ENCODE results near the gene CHPF2. TPM values are rescaled to one million over a fixed set of nuclear protein-coding genes. Genes with fewer than 3 reads are reported as not detected.

The CHPF2 gene
- total and polyA plus RNA-seq, 2 of the 13 experiments (the other 11 are each of a cell fraction or from before 2014, with no cell fraction given): 15.4 to 21.5 TPM

GRCh38 chr7:151283302-151283701, 51.0 kb downstream of the CHPF2 start:
- no peaks in the 10 kb centered on the region for H4K20me1 ChIP-seq (ENCODE audit: insufficient read depth, low read length)
- no peak for DNase-seq (ENCODE audit: low spot score)
- 33% methylated on average over 2 of the region's 2 CpGs for WGBS (ENCODE audit: low lambda C conversion rate)
- no peak for TF ChIP-seq ZNF274 (CRISPR knock-in tag; IDR thresholded peaks at IDR 0.05)
- no peak for TF ChIP-seq FOXJ3 (CRISPR knock-in tag; IDR thresholded peaks at IDR 0.05; ENCODE audit: borderline replicate concordance)
- TF ChIP-seq LBX2 (CRISPR knock-in tag; IDR thresholded peaks at IDR 0.05; ENCODE audit: borderline replicate concordance): no peak
- no peak for TF ChIP-seq ZBTB7A (CRISPR knock-in tag; IDR thresholded peaks at IDR 0.05)
- TF ChIP-seq RFX3 (CRISPR knock-in tag; IDR thresholded peaks at IDR 0.05): no peak
- TF ChIP-seq ZSCAN9 (CRISPR knock-in tag; IDR thresholded peaks at IDR 0.05; ENCODE audit: borderline replicate concordance): no peak
- no peak for TF ChIP-seq KAT2B (IDR thresholded peaks at IDR 0.05; ENCODE audit: borderline replicate concordance, low read depth, low read length)
- no peak for TF ChIP-seq MYPOP (CRISPR knock-in tag; IDR thresholded peaks at IDR 0.05)
- TF ChIP-seq ZNF747 (CRISPR knock-in tag; IDR thresholded peaks at IDR 0.05; ENCODE audit: borderline replicate concordance): no peak
- TF ChIP-seq ZNF570 (CRISPR knock-in tag; IDR thresholded peaks at IDR 0.05; ENCODE audit: borderline replicate concordance): no peak
- TF ChIP-seq CREB3 (CRISPR knock-in tag; IDR thresholded peaks at IDR 0.05): no peak
- TF ChIP-seq, protein P1, sequence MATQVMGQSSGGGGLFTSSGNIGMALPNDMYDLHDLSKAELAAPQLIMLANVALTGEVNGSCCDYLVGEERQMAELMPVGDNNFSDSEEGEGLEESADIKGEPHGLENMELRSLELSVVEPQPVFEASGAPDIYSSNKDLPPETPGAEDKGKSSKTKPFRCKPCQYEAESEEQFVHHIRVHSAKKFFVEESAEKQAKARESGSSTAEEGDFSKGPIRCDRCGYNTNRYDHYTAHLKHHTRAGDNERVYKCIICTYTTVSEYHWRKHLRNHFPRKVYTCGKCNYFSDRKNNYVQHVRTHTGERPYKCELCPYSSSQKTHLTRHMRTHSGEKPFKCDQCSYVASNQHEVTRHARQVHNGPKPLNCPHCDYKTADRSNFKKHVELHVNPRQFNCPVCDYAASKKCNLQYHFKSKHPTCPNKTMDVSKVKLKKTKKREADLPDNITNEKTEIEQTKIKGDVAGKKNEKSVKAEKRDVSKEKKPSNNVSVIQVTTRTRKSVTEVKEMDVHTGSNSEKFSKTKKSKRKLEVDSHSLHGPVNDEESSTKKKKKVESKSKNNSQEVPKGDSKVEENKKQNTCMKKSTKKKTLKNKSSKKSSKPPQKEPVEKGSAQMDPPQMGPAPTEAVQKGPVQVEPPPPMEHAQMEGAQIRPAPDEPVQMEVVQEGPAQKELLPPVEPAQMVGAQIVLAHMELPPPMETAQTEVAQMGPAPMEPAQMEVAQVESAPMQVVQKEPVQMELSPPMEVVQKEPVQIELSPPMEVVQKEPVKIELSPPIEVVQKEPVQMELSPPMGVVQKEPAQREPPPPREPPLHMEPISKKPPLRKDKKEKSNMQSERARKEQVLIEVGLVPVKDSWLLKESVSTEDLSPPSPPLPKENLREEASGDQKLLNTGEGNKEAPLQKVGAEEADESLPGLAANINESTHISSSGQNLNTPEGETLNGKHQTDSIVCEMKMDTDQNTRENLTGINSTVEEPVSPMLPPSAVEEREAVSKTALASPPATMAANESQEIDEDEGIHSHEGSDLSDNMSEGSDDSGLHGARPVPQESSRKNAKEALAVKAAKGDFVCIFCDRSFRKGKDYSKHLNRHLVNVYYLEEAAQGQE (IDR thresholded peaks at IDR 0.05; ENCODE audit: borderline replicate concordance in 1 of 2, low read depth in 1 of 2, low read length in 2 of 2): no peak
- no peak for TF ChIP-seq ZSCAN12 (CRISPR knock-in tag; IDR thresholded peaks at IDR 0.05)
- TF ChIP-seq MTF1 (CRISPR knock-in tag; IDR thresholded peaks at IDR 0.05): no peak
- TF ChIP-seq ZNF615 (CRISPR knock-in tag; IDR thresholded peaks at IDR 0.05; ENCODE audit: borderline replicate concordance): no peak
- no peak for TF ChIP-seq TBX3 (IDR thresholded peaks at IDR 0.05; ENCODE audit: borderline replicate concordance)
- FAIRE-seq: no peak
- H3K9ac ChIP-seq (ENCODE audit: insufficient read depth, low read depth, low read length): no peak overlapping the region
- H3K4me3 ChIP-seq (replicated peaks in 1 of 3; ENCODE audit: insufficient read depth in 1 of 3, low read depth in 2 of 3, low read length in 3 of 3): no peak overlapping the region
- H3K27me3 ChIP-seq (ENCODE audit: control insufficient read depth in 1 of 2, insufficient read depth in 2 of 2, low read length in 2 of 2): peaks cover 7 to 43% of the 10 kb centered on the region in 2 experiments
- ChIA-PET POLR2A (no interaction called here), CTCF (ENCODE audit: low intra/inter-chr PET ratio, low total read pairs) (no interaction called here)
- no TSS peak for BruUV-seq (replicated peaks)
- intact Hi-C loops (cut with micrococcal nuclease; ENCODE audit: unreplicated experiment): no loop called here
- no peak overlapping the region for H3K4me2 ChIP-seq (ENCODE audit: low read depth, low read length)
- no peaks in the 10 kb centered on the region for H3K79me2 ChIP-seq (ENCODE audit: insufficient read depth, low read length)
- in situ Hi-C loops (cut with HindIII; ENCODE audit: extremely low pct_ligation_motif_present, low pct_unique_long_range_greater_than_20kb): no loop called here
- no peak for ATAC-seq
- H2AFZ ChIP-seq (ENCODE audit: low read length): no peak overlapping the region
- no peaks in the 10 kb centered on the region for H3K36me3 ChIP-seq (replicated peaks in 1 of 2; ENCODE audit: control insufficient read depth in 1 of 2, insufficient read depth in 2 of 2, low read length in 2 of 2)
- H3K9me3 ChIP-seq (ENCODE audit: low read length): no peaks in the 10 kb centered on the region
- H3K27ac ChIP-seq (ENCODE audit: extremely low read length, insufficient read depth, low read length): no peak overlapping the region
- H3K4me1 ChIP-seq (ENCODE audit: insufficient read depth, low read length): no peaks in the 10 kb centered on the region

Data from HepG2 (cell line).